Muscle of arm (tissue), 12 donors: Measurements from ENCODE around the gene TMEM60. TPM values are rescaled to one million over a fixed set of nuclear protein-coding genes. Genes with fewer than 3 reads are reported as not detected.
A peak's percentile ranks its signal among the peaks of the same experiment; 100 is the strongest.

Experiments used
- DNase-seq: peaks from one replicate; pipeline ENCODE4 v3.0.0-alpha.2; 2013
- polyA plus RNA-seq, 12 donors: library from polyadenylated mRNA; unstranded; fragments of 120-200 nt; gene quantifications; one replicate each; pipeline ENCODE4 v1.2.1, GENCODE V29; 2013; ENCODE audit not compliant: insufficient read length in 12 of 12

TMEM60 gene
- polyA plus RNA-seq, 12 donors, result 8.7 to 18.3 (median 12.1) TPM; not detected in 2

DNA sequence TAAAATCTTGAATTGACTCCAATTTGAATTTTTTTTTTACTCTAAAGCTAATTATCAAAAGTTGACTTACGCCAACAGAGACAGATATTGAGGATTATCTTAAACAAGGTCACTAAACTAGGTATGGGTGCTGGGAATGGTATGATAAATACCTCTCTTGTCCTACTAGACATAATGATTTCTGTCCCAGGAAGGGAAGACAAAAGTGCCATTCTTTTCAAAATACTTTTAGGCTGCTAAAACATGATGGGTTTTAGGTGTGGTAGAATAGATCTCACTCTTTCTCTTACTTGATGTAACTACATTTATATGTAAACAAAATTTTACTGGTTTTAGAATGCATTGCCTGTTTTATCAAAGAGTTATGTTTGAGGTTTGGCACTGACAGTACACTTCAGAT, 15.1 kb downstream of the TMEM60 start:
- no peak for DNase-seq

DNA sequence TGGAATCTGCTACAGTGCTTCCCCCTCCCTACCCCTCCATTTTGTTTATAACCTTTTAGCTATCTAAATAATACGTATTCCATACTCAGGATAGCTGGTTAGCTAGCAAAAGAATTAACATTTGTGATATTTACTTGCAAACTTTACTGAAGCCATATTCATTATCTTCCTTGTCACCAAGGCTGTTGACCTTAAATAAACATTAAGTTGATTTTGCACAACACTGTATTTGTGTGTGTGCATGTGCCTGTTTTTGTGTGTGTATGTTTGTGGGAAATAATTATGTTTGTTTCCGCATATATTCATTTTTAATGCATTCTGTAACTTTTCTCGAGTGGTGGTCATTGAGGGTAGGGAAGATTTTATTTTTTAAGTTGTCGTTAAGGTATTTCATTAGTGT, 15.9 kb downstream of the TMEM60 start:
- DNase-seq, result no peak

DNA sequence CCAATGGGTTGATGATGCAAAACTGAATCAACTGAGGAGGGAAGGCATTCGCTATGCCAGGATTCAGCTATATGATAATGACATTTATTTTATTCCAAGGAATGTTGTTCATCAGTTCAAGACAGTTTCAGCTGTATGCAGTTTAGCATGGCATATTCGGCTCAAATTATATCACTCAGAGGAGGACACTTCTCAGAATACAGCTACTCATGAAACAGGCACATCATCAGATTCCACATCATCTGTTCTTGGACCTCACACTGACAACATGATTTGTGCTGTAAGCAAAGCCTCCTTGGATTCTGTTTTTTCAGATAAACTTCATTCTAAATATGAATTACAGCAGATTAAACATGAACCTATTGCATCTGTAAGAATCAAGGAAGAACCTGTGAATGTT, 19.7 kb downstream of the TMEM60 start:
- DNase-seq, result no peak

DNA sequence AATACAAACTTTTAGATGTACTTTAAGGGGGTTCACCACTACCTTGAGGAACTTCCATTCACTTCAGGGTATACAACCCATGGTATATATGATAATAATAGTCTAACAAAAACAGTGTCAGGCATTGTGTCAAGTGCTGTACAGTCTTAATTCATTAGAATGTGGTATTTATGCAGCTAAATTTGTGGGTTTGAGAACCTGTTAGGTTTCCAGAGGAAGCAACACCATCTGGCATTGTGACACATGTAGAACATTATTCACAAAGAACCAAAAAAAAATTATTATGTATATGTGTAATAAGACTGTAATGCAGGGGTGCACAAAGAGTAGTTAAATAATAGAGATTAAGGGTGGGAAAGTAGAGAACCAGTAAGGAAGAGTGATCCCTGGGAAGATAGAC, 26.3 kb downstream of the TMEM60 start:
- DNase-seq, result no peak

DNA sequence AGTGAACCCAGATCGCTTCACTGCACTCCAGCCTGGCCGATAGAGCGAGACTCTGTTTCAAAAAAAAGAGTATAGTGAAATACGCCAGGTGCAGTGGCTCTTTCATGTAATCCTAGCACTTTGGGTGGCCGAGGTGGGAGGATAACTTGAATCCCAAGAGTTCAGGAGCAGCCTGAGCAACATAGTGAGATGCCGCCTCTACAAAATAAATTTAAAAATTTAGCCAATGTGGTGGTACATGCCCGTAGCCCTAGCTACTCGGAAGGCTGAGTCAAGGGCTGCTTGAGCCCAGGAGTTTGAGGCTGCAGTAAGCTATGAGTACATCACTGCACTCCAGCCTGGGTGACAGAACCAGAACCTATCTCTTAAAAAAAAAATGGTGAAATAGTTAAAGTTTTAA, 27.9 kb downstream of the TMEM60 start:
- DNase-seq, result no peak

DNA sequence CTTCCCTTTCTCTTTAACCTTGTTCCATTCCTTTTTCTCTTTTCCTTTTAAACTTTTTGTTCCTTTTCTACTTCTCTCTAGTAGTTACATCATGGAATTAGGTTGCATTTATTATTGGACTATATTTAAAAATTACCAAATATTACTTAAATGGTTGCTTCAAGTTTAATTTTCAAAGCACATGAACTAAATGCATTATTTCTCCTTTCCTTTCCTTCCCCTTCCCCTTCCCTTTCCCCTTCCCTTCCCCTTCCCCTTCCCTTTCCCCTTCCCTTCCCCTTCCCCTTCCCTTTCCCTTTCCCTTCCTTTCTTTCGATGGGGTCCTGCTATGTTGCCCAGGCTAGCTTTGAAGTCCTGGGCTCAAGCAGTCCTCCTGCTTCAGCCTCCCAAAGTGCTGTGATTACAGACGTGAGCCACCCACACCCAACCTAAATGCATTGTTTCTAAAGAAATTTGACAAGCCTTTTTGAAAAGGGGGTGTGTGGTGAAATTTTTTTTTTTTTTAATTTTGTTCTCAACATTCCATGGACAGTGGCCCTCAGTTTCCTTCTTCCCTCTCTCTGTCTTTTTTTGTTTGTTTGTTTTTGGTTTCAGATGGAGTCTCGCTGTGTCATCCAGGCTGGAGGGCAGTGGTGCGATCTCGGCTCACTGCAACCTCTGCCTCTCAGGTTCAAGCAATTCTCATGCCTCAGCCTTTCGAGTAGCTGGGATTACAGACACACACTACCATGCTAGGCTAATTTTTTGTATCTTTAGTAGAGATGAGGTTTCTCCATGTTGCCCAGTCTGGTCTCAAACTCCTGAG, 31.2 kb downstream of the TMEM60 start:
- DNase-seq, result no peak

DNA sequence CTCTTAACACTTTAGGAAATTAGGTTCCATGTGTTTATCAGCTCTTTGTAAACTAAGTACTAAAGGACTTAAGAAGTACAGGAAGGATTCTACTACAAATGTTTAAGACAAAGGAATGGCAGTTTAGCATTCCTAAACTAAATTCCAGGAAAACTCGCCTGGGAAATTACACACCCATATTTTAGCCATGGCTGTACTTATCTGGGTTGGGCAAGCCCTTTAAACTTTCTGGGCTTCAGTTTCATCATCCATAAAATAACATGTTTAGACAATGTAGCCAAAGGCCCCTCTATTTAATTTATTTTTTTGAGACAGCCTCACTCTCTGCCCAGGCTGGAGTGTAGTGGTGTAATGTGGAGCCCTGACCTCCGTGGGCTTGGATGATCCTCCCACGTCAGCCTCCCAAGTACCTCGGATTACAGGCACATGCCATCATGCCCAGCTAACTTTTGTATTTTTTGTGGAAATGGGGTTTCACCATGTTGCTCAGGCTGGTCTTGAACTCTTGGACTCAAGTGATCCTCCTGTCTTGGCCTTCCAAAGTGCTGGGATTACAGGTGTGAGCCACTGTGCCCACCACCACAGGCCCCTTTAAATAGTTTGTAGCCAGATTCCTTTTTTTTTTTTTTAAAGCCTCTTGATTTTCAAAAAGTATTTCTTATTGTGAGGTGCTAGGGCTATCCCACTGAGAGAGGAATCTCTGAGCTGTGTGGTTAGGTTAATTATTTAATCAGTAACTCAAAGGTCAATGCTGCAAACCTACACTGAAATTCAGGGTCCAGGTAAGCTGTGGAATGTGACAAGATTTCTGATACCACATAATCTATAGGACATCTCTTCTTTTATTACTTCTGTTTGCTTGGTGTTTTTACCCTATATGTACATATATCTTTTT, 32.1 kb downstream of the TMEM60 start:
- no peak for DNase-seq

DNA sequence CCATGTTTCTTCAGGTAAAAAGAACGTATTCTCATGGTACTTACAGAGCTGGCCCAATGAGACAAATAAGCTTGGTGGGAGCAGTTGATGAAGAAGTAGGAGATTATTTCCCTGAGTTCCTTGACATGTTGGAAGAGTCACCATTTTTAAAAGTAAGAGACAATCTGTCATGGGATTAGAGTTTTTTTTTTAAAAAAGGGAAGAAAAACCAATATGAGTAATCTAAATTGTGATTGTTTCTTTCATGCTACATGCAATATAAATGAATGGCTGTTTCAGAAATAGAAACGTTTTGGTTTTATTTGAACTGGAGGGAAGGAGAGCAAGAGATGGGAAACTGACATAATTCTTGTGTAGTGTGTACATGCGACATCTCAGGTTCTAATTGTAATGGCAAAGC, 32.8 kb downstream of the TMEM60 start:
- DNase-seq, result no peak

DNA sequence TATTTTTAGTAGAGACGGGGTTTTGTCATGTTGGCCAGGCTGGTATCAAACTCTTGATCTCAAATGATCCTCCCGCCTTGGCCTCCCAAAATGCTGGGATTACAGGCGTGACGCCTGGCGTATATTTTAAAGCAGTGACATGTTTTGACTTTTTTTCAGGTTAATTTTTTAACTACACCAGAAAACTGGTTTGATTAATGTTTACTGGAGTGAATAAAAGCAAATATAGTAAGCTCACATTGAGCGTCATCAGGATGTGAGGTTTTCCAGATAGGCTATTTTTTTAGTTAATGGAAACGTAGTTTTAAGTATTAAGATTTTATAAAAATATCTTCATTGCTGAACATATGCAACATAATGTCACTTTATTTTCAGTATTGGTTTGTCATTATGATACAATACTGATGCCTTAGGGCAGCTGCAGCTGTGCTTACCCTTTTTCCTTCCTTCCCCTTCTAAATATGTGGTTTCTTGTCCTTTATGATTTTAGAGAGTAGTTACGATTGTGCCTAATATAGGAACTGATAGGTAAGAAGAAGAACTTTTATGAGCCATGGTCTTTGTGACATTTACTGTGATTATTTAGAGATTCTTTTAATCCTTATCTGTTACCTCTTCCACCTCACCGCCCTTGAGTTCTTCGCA, 37.3 kb downstream of the TMEM60 start:
- DNase-seq, result no peak

DNA sequence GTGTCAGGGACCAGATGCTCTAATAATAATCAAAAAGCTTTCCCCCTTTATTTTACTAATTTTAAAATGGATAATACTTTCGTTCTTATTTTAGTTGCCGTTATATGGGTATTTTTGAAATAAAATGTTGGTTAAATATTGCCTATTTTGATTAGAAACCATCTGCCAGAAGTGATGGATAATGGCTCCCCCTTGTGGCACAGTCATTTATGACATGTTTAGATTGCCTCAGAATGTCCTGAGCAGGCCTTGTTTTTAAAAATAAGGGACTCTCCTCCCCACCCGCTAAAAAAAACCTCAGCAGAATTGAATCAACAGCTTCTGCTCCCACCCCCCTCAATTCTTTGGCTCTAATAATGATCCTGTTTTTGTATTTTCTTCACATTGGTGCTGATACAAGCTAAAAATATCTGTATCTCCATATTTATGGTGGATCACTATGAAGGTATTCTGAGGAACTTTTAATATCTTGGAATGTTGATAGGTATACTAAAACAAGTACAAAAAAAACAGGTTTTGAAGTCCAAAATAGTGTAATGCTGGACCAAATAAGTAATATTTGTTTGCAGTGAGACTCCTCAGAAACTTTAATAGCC, 38.8 kb downstream of the TMEM60 start:
- DNase-seq, result peak; percentile 82

DNA sequence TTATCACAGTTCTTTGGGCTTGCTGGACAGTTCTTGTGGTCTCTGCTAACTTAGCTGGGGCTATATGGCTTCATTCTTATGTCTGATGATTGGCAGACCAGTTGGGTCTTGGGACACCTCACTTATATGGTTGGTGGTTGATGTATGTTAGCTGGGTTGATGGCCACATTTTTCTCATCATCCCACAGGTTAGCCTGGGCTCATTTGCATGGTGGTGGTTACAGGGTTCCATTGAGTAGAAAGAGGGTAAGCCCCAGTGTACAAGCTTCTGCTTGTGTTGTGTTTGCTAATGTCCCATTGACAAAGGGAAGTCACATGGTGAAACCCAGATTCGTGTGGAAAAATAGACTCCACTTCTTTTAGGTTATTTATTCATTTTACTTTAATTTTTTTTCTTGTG, 40.6 kb downstream of the TMEM60 start:
- no peak for DNase-seq

DNA sequence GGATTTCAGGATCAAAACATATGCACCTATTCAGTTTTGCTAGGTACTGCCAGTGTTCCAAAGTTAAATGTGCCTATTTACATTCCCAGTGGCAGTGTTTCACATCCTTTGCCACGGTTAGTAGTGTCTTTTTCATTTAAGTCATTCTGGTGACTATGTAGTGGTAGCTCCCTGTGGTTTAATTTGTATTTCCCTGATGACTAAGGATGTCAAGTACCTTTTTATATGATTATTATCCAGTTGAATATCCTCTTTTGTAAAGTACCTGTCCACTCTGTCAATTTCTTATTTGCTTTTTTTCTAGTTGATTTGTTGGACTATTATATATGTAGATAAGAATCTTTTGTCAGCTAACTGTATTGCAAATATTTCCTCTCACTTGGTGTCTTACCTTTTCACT, 45.1 kb downstream of the TMEM60 start:
- no peak for DNase-seq

DNA sequence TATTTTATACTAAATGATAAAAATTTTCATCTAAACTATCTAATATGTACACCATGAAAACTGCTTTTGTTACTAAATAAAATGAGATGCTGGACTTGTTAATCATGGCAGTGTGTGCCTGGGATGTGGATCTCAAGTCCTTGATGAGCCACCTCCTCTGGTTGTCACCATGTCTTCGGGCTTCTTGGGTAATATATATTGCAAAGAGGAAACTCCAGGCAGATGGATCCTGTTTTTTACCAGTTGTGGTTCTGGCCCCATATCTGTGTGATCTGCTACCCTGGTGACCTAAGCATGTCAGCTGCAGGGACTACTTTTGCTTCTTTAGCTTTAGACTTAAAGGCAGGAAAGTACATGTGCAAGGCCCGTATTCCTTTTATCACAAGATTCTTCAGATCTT, 46.2 kb downstream of the TMEM60 start:
- DNase-seq, result no peak

DNA sequence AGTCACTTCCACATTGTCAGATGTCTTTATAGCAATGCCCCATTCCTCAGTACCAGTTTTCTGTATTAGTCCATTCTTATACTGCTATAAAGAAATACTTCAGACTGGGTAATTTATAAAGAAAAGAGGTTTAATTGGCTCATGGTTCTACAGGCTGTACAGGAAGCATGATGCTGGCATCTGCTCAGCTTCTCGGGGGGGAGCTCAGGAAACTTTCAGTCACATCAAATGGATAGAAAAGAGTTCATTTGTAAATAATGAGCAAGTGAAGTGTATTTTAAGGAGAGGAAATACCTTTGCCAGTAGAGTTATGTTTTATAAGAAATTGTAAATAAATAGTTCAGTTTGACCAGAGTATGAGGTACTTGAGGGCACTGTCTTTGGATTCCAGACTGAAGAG, 50.5 kb downstream of the TMEM60 start:
- no peak for DNase-seq

DNA sequence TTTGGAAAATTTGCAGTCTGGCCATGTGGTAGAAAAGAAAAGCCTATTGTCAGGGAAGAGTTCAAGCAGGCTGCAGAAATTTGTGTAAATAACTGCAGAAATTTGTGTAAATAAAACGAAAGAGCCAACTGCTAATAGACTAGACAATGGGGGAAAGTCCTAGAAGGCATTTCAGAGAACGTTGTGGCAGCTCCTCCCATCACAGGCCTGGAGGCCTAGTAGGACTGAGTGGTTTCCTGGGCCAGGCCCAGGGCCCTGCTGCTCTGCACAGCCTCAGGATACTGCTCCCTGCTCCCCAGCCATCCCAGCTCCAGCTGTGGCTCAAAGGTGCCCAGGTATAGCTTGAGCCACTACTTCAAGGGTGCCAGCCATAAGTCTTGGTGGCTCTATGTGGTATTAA, 51.1 kb downstream of the TMEM60 start:
- DNase-seq, result no peak

DNA sequence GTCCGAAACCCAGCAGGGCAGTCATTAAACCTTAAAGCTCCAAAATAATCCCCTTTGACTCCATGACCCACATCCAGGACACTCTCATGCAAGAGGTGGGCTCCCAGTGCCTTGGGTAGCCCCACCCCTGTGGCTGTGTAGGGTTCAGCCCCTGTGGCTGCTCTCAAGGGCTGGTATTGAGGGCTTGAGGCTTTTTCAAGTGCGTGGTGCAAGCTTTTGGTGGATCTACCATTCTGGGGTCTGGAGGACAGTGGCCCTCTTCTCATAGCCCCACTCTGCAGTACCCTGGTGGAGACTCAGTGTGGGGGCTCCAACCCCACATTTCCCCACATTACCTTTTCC, 51.4 kb downstream of the TMEM60 start:
- no peak for DNase-seq

DNA sequence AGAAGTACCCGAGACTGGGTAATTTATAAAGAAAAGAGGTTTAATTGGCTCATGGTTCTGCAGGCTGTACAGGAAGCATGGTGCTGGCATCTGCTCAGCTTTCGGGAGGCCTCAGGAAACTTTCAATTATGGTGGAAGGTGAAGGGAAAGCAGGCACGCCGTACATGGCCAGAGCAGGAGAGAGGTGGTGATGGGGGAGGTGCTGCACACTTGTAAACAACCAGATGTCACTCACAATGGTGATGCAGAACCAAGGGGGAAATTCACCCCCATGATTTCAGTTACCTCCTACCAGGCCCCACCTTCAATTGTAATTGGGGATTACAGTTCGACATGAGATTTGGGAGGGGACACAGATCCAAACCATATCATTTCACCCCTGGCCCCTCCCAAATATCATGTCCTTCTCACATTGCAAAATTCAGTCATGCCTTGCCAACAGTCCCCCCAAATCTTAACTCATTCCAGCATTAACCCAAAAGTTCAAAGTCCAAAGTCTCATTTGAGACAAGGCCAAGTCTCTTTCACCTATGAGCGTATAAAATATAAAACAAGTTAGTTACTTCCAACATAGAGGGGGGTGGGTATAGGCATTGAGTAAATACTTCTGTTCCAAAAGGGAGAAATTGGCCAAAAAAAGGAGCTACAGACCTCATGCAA, 51.9 kb downstream of the TMEM60 start:
- no peak for DNase-seq

DNA sequence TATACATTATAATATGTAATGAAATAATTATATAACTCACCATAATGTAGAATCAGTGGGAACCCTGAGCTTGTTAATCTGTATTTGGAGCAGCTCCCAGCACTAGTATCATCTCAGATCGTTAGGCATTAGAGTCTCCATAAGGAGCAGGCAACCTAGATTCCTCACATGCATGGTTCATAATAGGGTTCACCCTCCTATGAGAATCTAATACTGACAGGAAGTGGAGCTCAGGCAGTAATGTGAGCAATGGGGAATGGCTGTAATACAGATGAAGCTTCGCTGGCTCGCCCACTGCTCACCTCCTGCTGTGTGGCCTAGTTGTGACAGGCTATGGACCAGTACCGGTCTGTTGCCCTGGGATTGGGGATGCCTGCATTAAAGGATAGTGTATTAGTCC, 52.5 kb downstream of the TMEM60 start:
- no peak for DNase-seq
